Right lobe of liver (tissue), 4 donors: ENCODE data around the gene TMEM63C.

Experiments used
- CTCF ChIP-seq, 4 donors: fragments of 200-600 bp in 3 of 4; fragments of 450-650 bp in 1 of 4; IDR thresholded peaks; one replicate each; pipeline versions ENCODE4 v1.5.1 to v1.8.0; 2016 to 2022; ENCODE audit warnings: antibody characterized with exemption in 4 of 4, mild to moderate bottlenecking in 2 of 4
- POLR2A ChIP-seq: fragments of 450-650 bp; IDR thresholded peaks from one replicate; pipeline ENCODE4 v1.6.1; 2017; ENCODE audit warnings: antibody characterized with exemption, mild to moderate bottlenecking
- donor health status: DM: no; HTN: no; CAD: no.
- donor health status: DM: no; HTN: no; CAD: no.
- donor health status: DM: no; HTN: yes; CAD: no.

GRCh38 chr14:77275601-77276017, 94.0 kb downstream of the TMEM63C start:
- TF ChIP-seq POLR2A (no peak), CTCF (IDR thresholded peaks at IDR 0.05) (no peak)
